KOPT-K1 (cell line): ENCODE results near the gene NEMF.
"Not testable (repeated sequence)": the region's sequence is repeated elsewhere in the genome, so short reads cannot be mapped to it uniquely, and the experiment has no call there.

ENCODE experiments used
- H3K27ac ChIP-seq: fragments of 200-600 bp; sonication (generic); 2 replicates; pipeline ENCODE4 v1.5.1; 2016; ENCODE audit warnings: antibody characterized with exemption, mild to moderate bottlenecking, low read depth, low read length; ENCODE audit not compliant: poor library complexity, severe bottlenecking
- H3K36me3 ChIP-seq: fragments of 200-600 bp; sonication (generic); 2 replicates; pipeline ENCODE4 v1.5.1; 2017; ENCODE audit warnings: antibody characterized with exemption, mild to moderate bottlenecking, low read length, moderate library complexity; ENCODE audit not compliant: insufficient read depth
- H3K9me3 ChIP-seq: fragments of 200-600 bp; sonication (generic); 2 replicates; pipeline ENCODE4 v1.5.1; 2017; ENCODE audit warnings: antibody characterized with exemption, low read length, mild to moderate bottlenecking; ENCODE audit not compliant: insufficient read depth, poor library complexity, severe bottlenecking

The NEMF gene

GRCh38 chr14:49852301-49853157 is at the start of gene NEMF:
Gene NEMF, minus strand, starts transcription at chr14:49852788. Its CDS starts 35 bp downstream, at chr14:49852753.
- peak within 1 kb of the TSS; percentile 81 for H3K27ac ChIP-seq
- no peaks in the 10 kb centered on the region for H3K9me3 ChIP-seq

GRCh38 chr14:49900973-49901372 is 48.4 kb upstream of the NEMF start:
- peaks cover 31% of the 10 kb centered on the region for H3K36me3 ChIP-seq
- H3K27ac ChIP-seq, result no peak overlapping the region
- H3K9me3 ChIP-seq, result no peaks in the 10 kb centered on the region

More at GRCh38 chr14:49852301-49853157, at the start of gene NEMF:
- H3K36me3 ChIP-seq, result peaks cover 35% of the 10 kb centered on the region

DNA sequence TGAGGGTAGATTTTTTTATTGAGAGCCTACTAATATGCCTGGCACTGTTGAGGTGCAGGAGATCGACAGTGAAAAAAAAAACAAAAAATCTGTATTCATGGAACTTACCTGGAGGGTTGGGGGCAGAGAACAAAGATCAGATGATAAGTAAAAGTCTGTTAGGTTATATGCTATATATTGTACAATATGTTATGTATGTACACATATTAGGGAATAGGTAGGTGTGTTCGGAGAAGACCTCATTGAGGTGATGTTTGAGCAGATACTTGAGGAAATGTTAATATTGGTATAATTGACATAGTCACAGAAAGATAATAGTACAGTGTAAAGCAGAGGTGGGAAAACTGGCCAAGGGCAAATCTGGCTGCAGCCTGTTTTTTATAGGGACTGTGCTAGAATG is 45.9 kb upstream of the NEMF start:
- no peaks in the 10 kb centered on the region for H3K9me3 ChIP-seq
- H3K36me3 ChIP-seq, result peaks cover 56% of the 10 kb centered on the region
- no peak overlapping the region for H3K27ac ChIP-seq

GRCh38 chr14:49897965-49898364 is 45.4 kb upstream of the NEMF start:
- Histone ChIP-seq H3K27ac (no peak overlapping the region), H3K36me3 (peaks cover 56% of the 10 kb centered on the region), H3K9me3 (no peaks in the 10 kb centered on the region)

DNA sequence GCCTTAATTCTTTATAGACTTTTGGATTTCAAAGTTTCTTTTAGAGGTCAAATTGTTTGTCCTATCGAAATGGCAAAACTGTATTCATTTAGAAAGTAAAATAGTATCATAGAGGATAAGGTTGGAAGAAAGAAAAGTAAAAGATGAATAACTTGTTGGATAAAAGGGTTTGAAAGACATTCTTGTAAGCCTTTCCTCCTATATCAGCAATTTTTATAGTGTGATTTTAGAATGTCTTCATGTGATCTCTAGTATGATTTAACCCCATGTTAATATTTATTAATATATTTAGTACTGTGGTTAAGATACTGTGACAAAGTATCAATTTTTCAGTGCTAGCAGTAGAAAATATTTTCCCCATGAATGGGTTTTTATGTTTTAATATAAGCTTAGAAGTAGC is 44.8 kb upstream of the NEMF start:
- H3K27ac ChIP-seq, result no peak overlapping the region
- peaks cover 56% of the 10 kb centered on the region for H3K36me3 ChIP-seq
- no peaks in the 10 kb centered on the region for H3K9me3 ChIP-seq

- no peaks in the 10 kb centered on the region for H3K9me3 ChIP-seq
- no peak overlapping the region for H3K27ac ChIP-seq
- H3K36me3 ChIP-seq, result peaks cover 56% of the 10 kb centered on the region
These were observed 44.4 kb upstream of the NEMF start for GRCh38 chr14:49896966-49897365.

DNA sequence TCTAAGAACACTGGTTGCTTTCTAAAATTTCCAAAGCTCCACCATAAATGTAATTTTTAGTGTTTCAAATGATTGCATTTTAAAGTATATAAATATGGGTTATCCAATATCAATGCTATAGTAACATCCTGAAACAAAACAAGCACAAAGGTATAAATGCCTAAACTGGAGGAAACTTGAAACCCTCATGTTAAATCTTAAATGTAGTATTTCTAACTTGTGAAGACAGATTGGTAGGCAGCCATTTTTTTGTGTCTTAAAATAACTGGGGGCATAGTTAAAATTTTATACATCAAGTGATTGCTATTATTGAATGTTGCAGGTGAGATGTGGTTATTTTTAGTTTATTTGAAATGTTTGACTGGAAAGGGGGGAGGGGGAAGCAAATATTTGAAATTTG is 43.7 kb upstream of the NEMF start:
- H3K36me3 ChIP-seq, result peaks cover 56% of the 10 kb centered on the region

GRCh38 chr14:49895480-49895879 is 42.9 kb upstream of the NEMF start:
- Histone ChIP-seq H3K27ac (peak overlapping the region; percentile 23), H3K9me3 (no peaks in the 10 kb centered on the region), H3K36me3 (peaks cover 56% of the 10 kb centered on the region)

More for the DNA sequence above, 43.7 kb upstream of the NEMF start:
- H3K9me3 ChIP-seq, result not testable (repeated sequence)
- H3K27ac ChIP-seq, result peak overlapping the region; percentile 23

GRCh38 chr14:49894214-49895107 is 41.9 kb upstream of the NEMF start:
- H3K9me3 ChIP-seq, result not testable (repeated sequence)
- peak overlapping the region; percentile 99 for H3K27ac ChIP-seq
- peaks cover 56% of the 10 kb centered on the region for H3K36me3 ChIP-seq

- Histone ChIP-seq H3K9me3 (no peaks in the 10 kb centered on the region), H3K27ac (peak overlapping the region; percentile 99), H3K36me3 (peaks cover 49% of the 10 kb centered on the region)
These were observed 41.0 kb upstream of the NEMF start for GRCh38 chr14:49893309-49894213.

DNA sequence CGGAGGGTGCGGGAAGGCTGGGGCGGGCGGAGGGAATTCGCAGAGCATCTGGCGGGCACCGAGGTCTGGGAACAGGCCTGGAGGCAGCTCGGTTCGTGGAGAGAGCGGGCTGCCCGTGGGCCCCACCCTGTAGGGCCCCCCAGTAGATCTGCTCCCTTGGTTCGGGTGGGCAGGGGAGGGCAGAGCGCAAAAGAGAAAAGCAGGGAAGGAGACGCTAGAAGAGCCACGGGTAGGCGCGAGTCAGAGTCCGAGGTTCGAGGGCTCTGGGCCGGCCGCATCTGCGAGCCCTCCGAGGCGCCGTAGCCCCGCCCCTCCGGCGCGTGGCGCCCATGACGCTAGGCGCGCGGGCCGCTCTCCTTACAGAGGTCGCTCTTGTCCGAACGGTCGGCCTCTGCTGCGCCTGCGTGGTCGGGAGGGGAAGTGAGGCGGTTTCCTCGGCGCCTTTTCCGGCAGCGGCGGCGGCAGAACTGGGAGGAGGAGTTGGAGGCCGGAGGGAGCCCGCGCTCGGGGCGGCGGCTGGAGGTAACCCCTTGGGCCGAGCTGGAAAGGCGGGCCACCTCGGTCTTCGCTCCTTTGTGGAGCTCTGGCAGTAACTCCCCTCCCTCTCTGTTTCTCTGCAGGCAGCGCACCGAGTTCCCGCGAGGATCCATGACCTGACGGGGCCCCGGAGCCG is 40.2 kb upstream of the NEMF start, which contains the start of gene ARF6:
Gene ARF6 (plus strand): TSS at position 447 of the 673 bp plus-strand sequence. CDS start 655 bp downstream, outside the sequence.
- Histone ChIP-seq H3K36me3 (peaks cover 42% of the 10 kb centered on the region), H3K9me3 (no peaks in the 10 kb centered on the region), H3K27ac (peak within 1 kb of the TSS; percentile 99)

DNA sequence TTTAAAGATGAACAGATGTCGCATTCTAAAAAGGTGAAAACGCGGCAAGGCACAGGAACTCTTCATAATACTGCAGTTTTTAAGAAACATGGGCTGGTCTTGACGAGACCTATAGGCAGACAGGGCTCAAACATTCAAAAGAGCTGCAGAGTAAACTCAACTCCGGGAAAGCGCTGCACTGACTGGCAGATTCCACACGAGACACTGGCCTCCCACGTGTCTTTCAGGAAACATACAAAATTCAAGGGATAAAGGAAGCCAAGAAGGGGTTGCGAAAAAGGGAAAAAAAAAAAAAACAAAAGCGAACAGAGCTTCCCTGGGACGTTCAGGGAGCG is 39.7 kb upstream of the NEMF start:
- Histone ChIP-seq H3K27ac (peak overlapping the region; percentile 99), H3K9me3 (no peaks in the 10 kb centered on the region), H3K36me3 (peaks cover 37% of the 10 kb centered on the region)

- Histone ChIP-seq H3K36me3 (no peaks in the 10 kb centered on the region), H3K27ac (no peak overlapping the region), H3K9me3 (no peaks in the 10 kb centered on the region)
These were observed 35.7 kb upstream of the NEMF start for GRCh38 chr14:49888293-49888692.

DNA sequence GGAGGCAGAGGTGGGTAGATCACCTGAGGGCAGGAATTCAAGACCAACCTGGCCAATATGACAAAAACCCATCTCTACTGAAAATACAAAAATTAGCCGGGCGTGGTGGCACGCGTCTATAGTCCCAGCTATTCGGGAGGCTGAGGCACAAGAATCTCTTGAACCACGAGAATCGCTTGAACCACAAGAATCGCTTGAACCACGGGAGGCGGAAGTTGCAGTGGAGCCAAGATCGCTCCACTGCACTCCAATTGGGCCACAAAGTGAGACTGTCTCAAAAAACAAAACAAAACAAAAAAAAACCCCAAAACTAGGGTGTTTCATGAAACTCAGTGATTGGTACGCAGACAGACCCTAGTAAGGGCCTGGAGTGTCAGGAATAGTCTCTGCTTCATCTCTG is 33.9 kb upstream of the NEMF start:
- Histone ChIP-seq H3K36me3 (no peaks in the 10 kb centered on the region), H3K27ac (peak overlapping the region; percentile 22)

More for the DNA sequence above, 33.9 kb upstream of the NEMF start:
- H3K9me3 ChIP-seq, result no peaks in the 10 kb centered on the region
